HEK293T (cell line): Measurements from ENCODE around the gene SMIM36.
A peak's percentile ranks its signal among the peaks of the same experiment; 100 is the strongest.
"Not testable (repeated sequence)": the region's sequence is repeated elsewhere in the genome, so short reads cannot be mapped to it uniquely, and the experiment has no call there.

Experiments used
- CTCF ChIA-PET: fragments of 350-600 bp; formaldehyde crosslinking; extraction: SDS; loops from one replicate; lab custom pipeline; 2021; ENCODE audit warnings: antibody characterized with exemption, inconsistent platforms; lab: Yijun Ruan, JAX
- POLR2A ChIA-PET: fragments of 350-600 bp; formaldehyde crosslinking; extraction: SDS; loops from one replicate; lab custom pipeline; 2020; ENCODE audit warnings: antibody characterized with exemption, inconsistent platforms; lab: Yijun Ruan, JAX
- DNase-seq: peaks from one replicate; pipeline ENCODE4 v3.0.0; 2012; ENCODE audit warnings: mixed read lengths; ENCODE audit errors: extremely low spot score
- ARNT ChIP-seq: fragments of 450-650 bp; IDR thresholded peaks from 2 replicates; pipeline ENCODE4 v1.6.1; 2017; ENCODE audit warnings: mild to moderate bottlenecking
- BHLHE40 ChIP-seq: fragments of 450-650 bp; IDR thresholded peaks from 2 replicates; pipeline ENCODE4 v1.6.1; 2016; ENCODE audit warnings: mild to moderate bottlenecking, moderate library complexity, borderline replicate concordance
- CTBP1 ChIP-seq: fragments of 450-650 bp; IDR thresholded peaks from 2 replicates; pipeline ENCODE4 v1.6.1; 2016; ENCODE audit warnings: borderline replicate concordance
- ELF4 ChIP-seq: fragments of 450-650 bp; IDR thresholded peaks from 2 replicates; pipeline ENCODE4 v1.6.1; 2017; ENCODE audit warnings: antibody characterized with exemption
- FOXA1 ChIP-seq: fragments of 450-650 bp; IDR thresholded peaks from 2 replicates; pipeline ENCODE4 v1.6.1; 2016; ENCODE audit warnings: mild to moderate bottlenecking
- FOXK2 ChIP-seq: fragments of 450-650 bp; IDR thresholded peaks from 2 replicates; pipeline ENCODE4 v1.6.1; 2016; ENCODE audit warnings: mild to moderate bottlenecking
- FOXM1 ChIP-seq: fragments of 450-650 bp; IDR thresholded peaks from 2 replicates; pipeline ENCODE4 v1.6.1; 2017; ENCODE audit warnings: mild to moderate bottlenecking, borderline replicate concordance
- HDGF ChIP-seq: fragments of 450-650 bp; IDR thresholded peaks from 2 replicates; pipeline ENCODE4 v1.6.1; 2017; ENCODE audit warnings: antibody characterized with exemption, borderline replicate concordance
- L3MBTL2 ChIP-seq: fragments of 450-650 bp; conservative IDR thresholded peaks from 2 replicates; pipeline ENCODE4 v1.6.1; 2016; ENCODE audit warnings: mild to moderate bottlenecking
- LEF1 ChIP-seq: fragments of 450-650 bp; IDR thresholded peaks from 2 replicates; pipeline ENCODE4 v1.6.1; 2017; ENCODE audit warnings: mild to moderate bottlenecking, borderline replicate concordance
- NFRKB ChIP-seq: fragments of 450-650 bp; IDR thresholded peaks from 2 replicates; pipeline ENCODE4 v1.6.1; 2016; ENCODE audit warnings: mild to moderate bottlenecking, moderate library complexity
- SP1 ChIP-seq: fragments of 450-650 bp; IDR thresholded peaks from 2 replicates; pipeline ENCODE4 v1.6.1; 2017
- SUZ12 ChIP-seq: fragments of 450-650 bp; IDR thresholded peaks from 2 replicates; pipeline ENCODE4 v1.6.1; 2016; ENCODE audit warnings: mild to moderate bottlenecking
- TARDBP ChIP-seq: fragments of 450-650 bp; IDR thresholded peaks from 2 replicates; pipeline ENCODE4 v1.6.1; 2016
- ZNF384 ChIP-seq: fragments of 450-650 bp; IDR thresholded peaks from 2 replicates; pipeline ENCODE4 v1.6.1; 2016
- TF ChIP-seq, protein P1 (sequence below): fragments of 450-650 bp; IDR thresholded peaks from 2 replicates; pipeline ENCODE4 v1.6.1; 2016

The SMIM36 gene

GRCh38 chr17:55532670-55533069 is 21.4 kb upstream of the SMIM36 start:
- TF ChIP-seq FOXK2, result no peak
- no peak for TF ChIP-seq CTBP1
- no peak for TF ChIP-seq HDGF
- no peak for TF ChIP-seq ZNF384
- TF ChIP-seq LEF1, result no peak
- no peak for TF ChIP-seq SP1
- DNase-seq, result no peak
- ChIA-PET POLR2A (no interaction called here), CTCF (interaction anchor here (0.6 to 1.3 kb wide), 3 partner anchors 15 to 186 kb away, joined by 3 to 4 read pairs (median 3); no protein-coding TSS in a partner anchor)

DNA sequence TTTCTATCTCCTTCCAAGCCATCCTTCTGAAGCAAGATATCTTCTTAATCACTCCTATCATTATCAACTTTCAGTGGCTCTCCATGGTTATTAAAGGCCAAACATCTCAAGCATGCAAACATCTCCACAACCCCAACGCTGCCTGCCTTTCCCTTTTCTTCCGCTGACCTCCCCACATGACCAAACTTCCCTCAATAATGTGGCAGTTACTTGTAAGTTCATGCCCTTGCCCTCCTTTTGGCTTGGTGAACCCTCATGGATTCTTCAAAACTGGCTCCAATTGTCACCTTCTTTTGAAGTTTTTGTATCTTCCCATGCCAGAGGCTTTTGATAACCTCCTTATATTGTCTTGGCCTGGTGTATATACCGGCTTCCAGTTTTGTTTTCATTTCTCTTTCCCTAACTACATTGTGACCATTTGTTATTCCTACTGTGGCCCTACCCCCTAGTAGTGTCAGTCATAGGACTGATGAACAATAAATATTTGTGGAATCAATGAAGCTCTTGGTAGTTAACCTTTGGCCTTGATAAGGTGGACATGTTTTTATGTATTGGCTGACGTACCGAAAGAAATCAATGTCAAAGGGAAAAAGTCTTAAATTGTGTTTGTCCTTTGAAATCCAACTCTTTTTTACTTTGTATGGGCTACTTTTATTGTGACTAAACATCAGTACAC is 19.9 kb upstream of the SMIM36 start:
- ChIA-PET POLR2A (no interaction called here), CTCF (no interaction called here)
- no peak for DNase-seq
- TF ChIP-seq NFRKB, result no peak
- no peak for TF ChIP-seq SP1
- TF ChIP-seq ZNF384, result no peak
- no peak for TF ChIP-seq BHLHE40
- TF ChIP-seq CTBP1, result no peak
- TF ChIP-seq FOXK2, result no peak
- no peak for TF ChIP-seq ARNT
- TF ChIP-seq L3MBTL2, result no peak
- no peak for TF ChIP-seq HDGF
- TF ChIP-seq FOXM1, result no peak
- TF ChIP-seq ELF4, result no peak
- no peak for TF ChIP-seq FOXA1
- TF ChIP-seq, protein P1, sequence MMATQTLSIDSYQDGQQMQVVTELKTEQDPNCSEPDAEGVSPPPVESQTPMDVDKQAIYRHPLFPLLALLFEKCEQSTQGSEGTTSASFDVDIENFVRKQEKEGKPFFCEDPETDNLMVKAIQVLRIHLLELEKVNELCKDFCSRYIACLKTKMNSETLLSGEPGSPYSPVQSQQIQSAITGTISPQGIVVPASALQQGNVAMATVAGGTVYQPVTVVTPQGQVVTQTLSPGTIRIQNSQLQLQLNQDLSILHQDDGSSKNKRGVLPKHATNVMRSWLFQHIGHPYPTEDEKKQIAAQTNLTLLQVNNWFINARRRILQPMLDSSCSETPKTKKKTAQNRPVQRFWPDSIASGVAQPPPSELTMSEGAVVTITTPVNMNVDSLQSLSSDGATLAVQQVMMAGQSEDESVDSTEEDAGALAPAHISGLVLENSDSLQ, result no peak
- no peak for TF ChIP-seq SUZ12

DNA sequence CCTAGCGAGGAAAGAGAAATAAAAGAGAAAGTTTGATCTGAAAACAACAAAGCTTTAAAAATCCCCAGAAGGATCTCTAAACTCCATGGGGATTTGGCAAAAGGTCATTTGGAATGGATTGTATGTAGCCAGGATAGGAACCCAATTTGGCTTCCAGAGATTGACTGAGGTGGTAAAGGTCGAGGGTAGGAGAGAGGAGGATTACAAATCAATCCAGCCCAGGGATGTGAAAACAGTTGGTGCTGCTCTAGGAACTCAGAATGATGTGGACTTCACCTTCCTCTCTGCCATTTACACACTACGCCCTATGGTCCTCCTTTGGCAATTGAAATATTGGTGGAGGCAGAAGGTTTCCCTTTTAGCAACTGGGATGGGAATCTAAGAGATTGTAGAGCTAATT is 18.8 kb upstream of the SMIM36 start:
- TF ChIP-seq L3MBTL2 (no peak), SUZ12 (no peak), LEF1 (no peak), ZNF384 (no peak), CTBP1 (no peak), FOXM1 (no peak), FOXK2 (no peak), TARDBP (no peak), SP1 (no peak), ARNT (no peak)
- TF ChIP-seq, protein P1, result no peak
- DNase-seq, result no peak
- ChIA-PET CTCF (interaction anchor here (0.6 to 1.9 kb wide), 2 partner anchors 72 to 663 kb away, joined by 4 to 6 read pairs; no protein-coding TSS in a partner anchor), POLR2A (no interaction called here)

DNA sequence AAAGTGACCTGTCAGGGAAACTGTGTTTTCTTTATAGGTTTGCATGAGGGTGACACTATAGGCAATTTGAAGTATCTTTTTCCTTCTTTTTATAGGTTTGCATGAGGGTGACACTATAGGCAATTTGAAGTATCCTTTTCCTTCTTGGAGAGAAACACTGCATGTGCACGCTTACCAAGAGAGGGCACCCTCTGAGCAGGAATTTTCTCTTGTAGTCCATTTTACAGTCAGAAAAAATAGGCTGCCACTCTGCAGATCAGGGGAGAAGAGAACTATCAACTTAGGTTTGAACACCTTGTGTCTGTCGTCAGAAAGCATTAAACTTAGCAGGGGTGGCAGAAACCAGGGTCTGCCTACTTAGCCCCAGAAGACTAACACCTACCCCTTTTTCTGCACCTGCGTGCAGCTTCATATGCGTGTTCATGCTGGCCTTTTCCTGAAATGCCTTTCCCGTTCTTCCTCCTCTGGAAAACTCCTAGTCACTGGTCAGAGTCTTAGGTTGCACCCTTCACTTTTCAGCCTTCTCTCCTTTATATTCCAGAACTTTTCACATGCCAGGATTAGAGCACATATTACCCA is 16.4 kb upstream of the SMIM36 start:
- CTCF ChIA-PET, result interaction anchor here (0.6 kb wide), 1 partner anchor 211 kb away, joined by 4 read pairs; no protein-coding TSS in a partner anchor
- TF ChIP-seq TARDBP, result no peak
- no peak for TF ChIP-seq SUZ12
- TF ChIP-seq ELF4, result no peak
- TF ChIP-seq ARNT, result no peak
- TF ChIP-seq FOXA1, result no peak
- TF ChIP-seq ZNF384, result no peak
- DNase-seq, result peak; percentile 33
- POLR2A ChIA-PET, result no interaction called here

- DNase-seq, result no peak
- ChIA-PET POLR2A (no interaction called here), CTCF (interaction anchor here (0.6 to 1.6 kb wide), 3 partner anchors 226 to 1116 kb away, joined by 3 to 5 read pairs (median 4); partner anchors contain the start of gene PCTP)
Observed at GRCh38 chr17:55524440-55525220, 13.4 kb upstream of the SMIM36 start.

GRCh38 chr17:55523032-55523431 is 11.8 kb upstream of the SMIM36 start:
- POLR2A ChIA-PET, DNase-seq: not testable (repeated sequence)
- CTCF ChIA-PET, result interaction anchor here (1.0 kb wide), 1 partner anchor 9 kb away, joined by 7 read pairs; no protein-coding TSS in a partner anchor

More at GRCh38 chr17:55524440-55525220, 13.4 kb upstream of the SMIM36 start:
- TF ChIP-seq LEF1 (no peak), FOXK2 (no peak), NFRKB (no peak)

- POLR2A ChIA-PET, result no interaction called here
- CTCF ChIA-PET, result interaction anchor here (0.7 to 0.9 kb wide), 2 partner anchors 248 to 1508 kb away, joined by 3 to 6 read pairs; no protein-coding TSS in a partner anchor
- DNase-seq, result no peak
- TF ChIP-seq L3MBTL2, result no peak
- no peak for TF ChIP-seq FOXM1
- TF ChIP-seq CTBP1, result no peak
- TF ChIP-seq FOXK2, result no peak
- TF ChIP-seq, protein P1, result no peak
Observed at GRCh38 chr17:55521186-55521585, 9.9 kb upstream of the SMIM36 start.
